GM21619 (cell line): Measurements from ENCODE around the gene SCGN.

Experiments used
- ATAC-seq: cut with Tn5 transposase; IDR thresholded peaks from one replicate; pipeline ENCODE4 v1.9.1; 2021; ENCODE audit not compliant: unreplicated experiment

The SCGN gene

GRCh38 chr6:25640446-25640845, 11.6 kb upstream of the SCGN start:
- no peak for ATAC-seq

DNA sequence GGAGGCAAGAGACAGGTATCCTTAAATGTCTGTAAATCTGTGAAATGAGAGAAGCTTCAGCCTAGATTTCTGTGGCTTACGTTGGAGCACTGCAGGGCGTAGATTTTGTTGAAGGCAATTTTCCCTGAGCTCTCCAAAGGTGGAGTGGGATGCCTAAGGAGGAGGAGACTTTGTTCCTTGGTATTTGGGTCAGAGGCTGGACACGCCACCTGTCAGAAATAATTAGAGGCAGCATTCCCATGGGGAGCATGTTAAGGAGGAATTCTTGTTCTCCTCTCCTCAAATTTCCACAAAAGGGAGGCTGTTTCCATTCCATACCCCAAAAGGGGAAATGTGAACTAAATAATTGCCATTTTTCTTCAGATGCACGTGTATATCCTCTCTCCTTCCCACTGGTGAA, 11.1 kb upstream of the SCGN start:
- ATAC-seq = no peak

DNA sequence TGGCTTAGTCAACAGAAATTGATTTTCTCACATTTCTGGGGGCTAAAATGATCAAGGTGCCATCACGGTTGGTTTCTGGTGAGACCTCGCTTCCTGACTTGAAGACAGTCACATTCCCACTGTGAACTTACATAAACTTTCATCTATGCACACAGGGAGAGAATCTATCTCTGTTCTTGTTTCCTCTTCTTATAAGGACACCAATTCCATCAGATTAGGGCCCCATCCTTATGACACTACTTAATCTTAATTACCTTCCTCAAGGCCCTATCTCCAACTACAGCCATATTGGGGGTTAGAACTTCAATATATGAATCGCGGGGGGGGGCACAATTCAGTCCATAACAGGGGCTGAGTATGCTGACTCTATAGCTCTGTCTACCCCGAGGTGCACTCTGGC, 10.6 kb upstream of the SCGN start:
- no peak for ATAC-seq

GRCh38 chr6:25641940-25642666, 9.9 kb upstream of the SCGN start:
- no peak for ATAC-seq

GRCh38 chr6:25642667-25643328, 9.2 kb upstream of the SCGN start:
- no peak for ATAC-seq

DNA sequence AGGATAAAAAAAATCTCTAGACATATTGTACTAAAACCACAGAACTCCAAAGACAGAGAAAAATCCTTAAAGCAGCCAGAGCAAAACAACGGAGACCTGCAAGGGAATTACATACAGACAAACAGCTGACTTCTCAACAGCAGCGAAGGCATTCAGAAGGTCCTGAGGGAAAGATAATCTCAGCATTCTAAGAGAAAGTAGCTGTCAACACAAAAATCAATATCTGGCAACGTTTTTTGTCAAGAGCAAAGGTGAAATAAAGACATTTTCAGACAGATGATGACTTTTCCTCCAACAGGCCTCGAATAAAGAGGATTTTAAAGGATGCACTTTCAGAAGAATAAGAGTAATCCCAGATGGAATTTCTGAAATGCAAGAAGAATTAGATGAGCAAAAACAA, 6.1 kb upstream of the SCGN start:
- no peak for ATAC-seq

DNA sequence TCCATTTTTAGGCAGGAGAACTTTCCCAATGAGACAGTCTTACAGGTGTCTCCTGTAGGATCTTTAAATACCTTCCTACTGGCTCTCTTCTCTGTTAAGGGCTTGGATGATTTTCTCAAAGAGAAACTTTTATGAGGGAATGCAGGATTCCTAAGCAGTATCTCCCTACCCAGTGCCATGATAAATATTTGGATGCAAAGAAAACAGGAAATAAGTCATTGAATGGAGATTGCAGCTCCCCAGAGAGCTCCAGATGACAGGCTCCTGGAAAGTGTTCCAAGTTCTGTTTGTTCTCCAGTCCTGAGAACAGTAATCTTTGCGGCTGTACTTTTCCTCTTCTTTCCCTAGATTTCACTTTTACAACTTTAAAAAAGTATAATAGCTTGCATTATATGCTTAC, 2.4 kb upstream of the SCGN start:
- ATAC-seq = no peak

GRCh38 chr6:25655723-25656122, 3.7 kb downstream of the SCGN start:
- no peak for ATAC-seq

GRCh38 chr6:25659633-25660368, 7.8 kb downstream of the SCGN start:
- no peak for ATAC-seq

DNA sequence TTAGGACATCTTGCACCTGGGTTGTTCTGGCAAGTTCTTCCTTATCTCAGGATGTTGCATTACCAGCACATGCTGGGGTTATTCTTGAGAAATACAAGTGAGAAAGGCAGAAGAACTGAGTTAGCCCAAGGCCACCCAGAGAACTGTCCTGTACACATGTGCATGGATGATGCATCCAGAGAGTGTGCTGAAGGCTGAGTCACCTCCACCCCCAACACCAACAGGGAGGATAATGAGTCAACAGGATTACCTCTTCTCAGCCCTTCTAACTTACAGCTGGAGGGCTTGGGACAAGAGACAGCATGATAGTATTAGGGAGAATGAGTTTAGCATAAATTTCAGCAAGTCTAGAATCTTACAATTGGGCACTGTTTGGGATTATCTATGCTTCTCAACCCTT, 8.5 kb downstream of the SCGN start:
- ATAC-seq = no peak

DNA sequence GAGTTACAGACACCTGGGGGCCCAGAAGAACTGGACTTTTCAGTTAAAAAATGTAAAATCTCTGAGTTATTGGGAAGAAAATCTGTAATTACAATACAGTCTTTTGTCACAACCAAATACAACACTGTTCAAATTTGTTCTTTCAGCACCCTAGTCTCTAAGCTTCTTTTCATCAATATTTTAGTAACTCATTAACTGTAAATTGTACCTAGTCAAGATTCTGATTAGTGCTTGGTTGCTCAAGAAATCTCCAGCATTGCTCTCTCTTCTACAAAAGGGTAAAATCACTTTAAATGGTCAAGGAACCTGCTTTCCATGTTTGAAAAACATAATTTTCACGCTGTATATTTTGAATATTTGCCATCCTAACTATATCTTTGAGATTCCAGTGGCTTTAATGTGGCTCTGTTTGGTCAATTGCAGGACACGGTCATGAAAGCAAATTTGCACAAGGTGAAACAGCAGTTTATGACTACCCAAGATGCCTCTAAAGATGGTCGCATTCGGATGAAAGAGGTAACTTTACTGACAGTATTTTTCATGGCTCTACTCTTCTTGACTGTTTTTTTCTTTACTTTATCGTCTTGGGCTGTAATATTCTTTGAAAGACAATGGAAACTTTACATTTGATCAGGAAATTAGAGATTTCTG, 9.2 kb downstream of the SCGN start:
- ATAC-seq = no peak

DNA sequence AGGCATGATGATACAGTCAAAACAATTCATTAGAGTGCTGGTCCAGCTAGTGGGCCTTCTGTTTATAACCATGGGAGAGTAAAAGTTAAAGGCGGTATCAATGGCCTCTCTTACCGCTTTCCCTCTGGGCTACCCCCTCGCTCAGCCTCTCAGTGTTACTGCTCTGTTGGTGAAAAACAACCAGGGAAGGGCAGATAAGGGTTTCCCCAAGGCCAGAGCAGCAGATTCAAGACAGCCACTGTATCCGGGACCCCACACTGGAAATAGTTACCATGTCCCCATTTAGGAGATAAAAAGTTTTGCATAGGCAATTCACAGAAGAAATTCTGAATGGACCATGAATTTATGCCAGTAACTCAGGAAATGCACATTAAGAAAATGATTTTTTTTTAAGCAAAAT, 13.4 kb downstream of the SCGN start:
- no peak for ATAC-seq

DNA sequence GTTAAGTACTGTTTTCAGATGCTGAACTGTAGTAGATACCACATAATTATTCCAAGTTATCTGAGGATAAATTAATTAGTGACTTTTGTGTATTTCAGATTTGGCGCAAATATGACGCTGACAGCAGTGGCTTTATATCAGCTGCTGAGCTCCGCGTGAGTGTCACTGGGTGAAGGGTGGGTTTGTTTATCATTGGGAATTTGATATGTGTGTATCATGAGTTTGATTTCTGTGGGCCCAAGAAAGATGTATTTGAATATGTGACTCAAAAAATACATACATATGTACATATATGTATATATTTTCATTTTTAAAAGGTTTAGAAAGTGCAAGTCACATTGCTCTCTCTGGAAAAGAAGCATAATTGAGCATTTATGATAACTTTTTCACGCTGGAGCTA, 17.4 kb downstream of the SCGN start:
- no peak for ATAC-seq

DNA sequence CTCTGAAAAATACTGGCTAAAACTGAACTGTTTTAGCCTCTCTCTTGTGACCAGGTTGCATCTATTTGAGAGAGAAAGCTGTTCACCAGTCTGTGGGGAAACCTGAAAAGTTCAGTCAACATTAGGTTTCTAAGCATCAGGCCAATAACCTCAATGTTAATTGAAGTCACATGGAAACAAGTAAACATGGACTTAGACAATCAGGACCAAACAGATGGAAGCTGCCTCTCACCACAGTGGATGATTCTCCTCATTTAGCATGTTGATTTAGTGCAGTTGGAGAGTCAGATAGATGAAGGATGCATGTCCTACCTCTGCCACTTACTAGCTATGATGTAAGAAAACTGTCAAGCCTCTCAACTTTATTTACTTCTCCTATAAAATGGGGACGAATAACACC, 18.2 kb downstream of the SCGN start:
- ATAC-seq = no peak

- ATAC-seq = no peak
Observed at GRCh38 chr6:25670793-25671513, 18.9 kb downstream of the SCGN start.

- ATAC-seq = no peak
Observed at GRCh38 chr6:25671652-25672051, 19.6 kb downstream of the SCGN start.

- no peak for ATAC-seq
Observed at GRCh38 chr6:25675167-25675566, 23.2 kb downstream of the SCGN start.

DNA sequence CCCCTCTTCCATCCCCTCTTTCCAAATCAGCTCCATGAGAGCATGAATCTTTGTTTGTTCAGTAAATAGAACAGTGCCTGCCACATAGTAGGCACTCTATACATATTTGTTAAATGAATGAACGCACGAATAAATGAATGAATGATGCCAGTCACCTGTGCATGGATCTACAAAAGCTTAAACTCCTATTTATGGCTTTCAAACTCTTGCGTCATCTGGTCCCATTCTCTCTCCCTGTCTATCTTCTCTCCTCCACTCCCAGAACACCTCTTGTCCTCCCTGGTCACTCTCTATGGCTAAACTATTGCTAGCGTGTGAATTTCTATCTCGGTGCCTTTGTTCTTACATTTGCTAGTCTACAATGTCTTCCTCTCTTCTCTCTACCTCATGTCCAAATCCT, 24.8 kb downstream of the SCGN start:
- ATAC-seq = no peak

- no peak for ATAC-seq
Observed at GRCh38 chr6:25681848-25682247, 29.8 kb downstream of the SCGN start.

GRCh38 chr6:25682324-25682723, 30.3 kb downstream of the SCGN start:
- ATAC-seq = no peak

- ATAC-seq = no peak
Observed at GRCh38 chr6:25684565-25684964, 32.5 kb downstream of the SCGN start.
